GM21515 (cell line): Measurements from ENCODE around the gene BLCAP.
"Not testable (repeated sequence)": the region's sequence is repeated elsewhere in the genome, so short reads cannot be mapped to it uniquely, and the experiment has no call there.

Source experiments
- ATAC-seq: cut with Tn5 transposase; IDR thresholded peaks from one replicate; pipeline ENCODE4 v1.9.1; 2021; ENCODE audit not compliant: unreplicated experiment

Gene BLCAP

GRCh38 chr20:37490663-37491350, 36.9 kb downstream of the BLCAP start:
- ATAC-seq, result no peak

GRCh38 chr20:37486209-37486608, 41.5 kb downstream of the BLCAP start:
- ATAC-seq, result not testable (repeated sequence)

GRCh38 chr20:37484331-37484730, 43.3 kb downstream of the BLCAP start:
- ATAC-seq, result no peak

GRCh38 chr20:37481610-37482009, 46.1 kb downstream of the BLCAP start:
- no peak for ATAC-seq

GRCh38 chr20:37480919-37481318, 46.8 kb downstream of the BLCAP start:
- no peak for ATAC-seq

GRCh38 chr20:37479925-37480691, 47.6 kb downstream of the BLCAP start:
- no peak for ATAC-seq

- no peak for ATAC-seq
Observed at GRCh38 chr20:37479266-37479665, 48.4 kb downstream of the BLCAP start.

- ATAC-seq, result no peak
Observed at GRCh38 chr20:37477041-37477440, 50.6 kb downstream of the BLCAP start.

- ATAC-seq, result no peak
Observed at GRCh38 chr20:37475252-37475651, 52.4 kb downstream of the BLCAP start.

- no peak for ATAC-seq
Observed at GRCh38 chr20:37474386-37474785, 53.3 kb downstream of the BLCAP start.

- ATAC-seq, result no peak
Observed at GRCh38 chr20:37473249-37474000, 54.3 kb downstream of the BLCAP start.

- not testable (repeated sequence) for ATAC-seq
Observed at GRCh38 chr20:37472435-37472834, 55.2 kb downstream of the BLCAP start.

GRCh38 chr20:37471741-37472235, 55.9 kb downstream of the BLCAP start:
- no peak for ATAC-seq

GRCh38 chr20:37470190-37470589, 57.5 kb downstream of the BLCAP start:
- ATAC-seq, result not testable (repeated sequence)

GRCh38 chr20:37469531-37469930, 58.1 kb downstream of the BLCAP start:
- no peak for ATAC-seq

- ATAC-seq, result no peak
Observed at GRCh38 chr20:37468886-37469285, 58.8 kb downstream of the BLCAP start.
